ENCODE results near the gene IFT80. TPM values are rescaled to one million over a fixed set of nuclear protein-coding genes. Genes with fewer than 3 reads are reported as not detected.

Gene IFT80
- total RNA-seq (ENCODE audit: low replicate concordance): 69.0 and 90.0 TPM in 2 replicates

DNA sequence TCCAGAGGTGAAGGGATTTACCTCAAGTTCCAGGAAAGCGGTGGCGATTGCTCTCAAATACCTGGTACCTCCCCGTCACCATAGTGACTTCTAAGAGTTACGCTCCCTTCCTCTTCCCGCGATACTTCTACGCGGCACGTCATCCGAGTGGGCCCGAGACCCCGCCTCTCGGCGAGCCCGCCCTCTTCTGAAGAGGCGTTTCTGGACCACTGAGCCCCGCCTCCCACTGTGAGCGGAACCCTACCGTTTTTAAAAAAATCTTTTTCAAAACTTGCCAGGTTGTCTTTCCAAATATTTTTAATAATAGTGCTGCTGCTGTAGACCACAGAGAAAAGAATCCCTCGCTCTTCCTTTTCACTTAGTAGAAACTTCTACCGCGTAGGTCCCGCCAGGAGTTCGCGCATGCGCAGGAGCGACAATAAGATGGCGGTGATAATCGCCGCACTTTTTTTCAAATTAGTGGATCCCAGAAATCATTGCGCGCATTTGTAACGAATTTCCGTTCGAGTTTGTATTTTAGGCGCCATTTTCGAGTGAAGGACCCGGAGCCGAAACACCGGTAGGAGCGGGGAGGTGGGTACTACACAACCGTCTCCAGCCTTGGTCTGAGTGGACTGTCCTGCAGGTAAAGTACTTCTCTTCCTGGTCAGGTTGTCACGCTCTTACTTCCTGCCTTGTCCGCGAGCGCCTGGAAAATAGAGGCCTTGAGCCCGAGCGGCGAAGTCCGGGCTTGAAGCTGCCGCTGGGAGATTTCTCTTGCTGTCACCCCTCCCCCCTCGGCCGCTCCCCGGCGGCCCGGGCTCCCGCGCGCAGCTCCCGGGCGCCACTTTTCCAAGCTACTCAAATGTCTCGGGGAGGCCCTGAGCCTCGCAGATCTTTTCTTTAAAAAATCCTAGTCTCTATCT lies at the start of gene IFT80, which contains the start of gene SMC4:
TSS of gene IFT80 (minus strand) at position 101 of the 905 bp plus-strand sequence. CDS start 14,625 bp downstream, outside the sequence.
TSS of gene SMC4 (plus strand) at position 526 of the 905 bp plus-strand sequence. CDS start 1,177 bp downstream, outside the sequence.
- H3K4me3 ChIP-seq: peak within 1 kb of the TSS; percentile 95
- Mint-ChIP-seq H3K4me3 (peak within 1 kb of the TSS; percentile 96), H3K27ac (peak within 1 kb of the TSS; percentile 98), H3K27me3 (ENCODE audit: insufficient read depth, low read depth) (peaks cover 6% of the 10 kb centered on the region), H3K4me1 (peaks cover 48% of the 10 kb centered on the region), H3K36me3 (peaks cover 13% of the 10 kb centered on the region), H3K9me3 (no peaks in the 10 kb centered on the region)
- peak within 1 kb of the TSS; percentile 89 for H3K9ac ChIP-seq
- H3K9me3 ChIP-seq (ENCODE audit: low read depth): no peaks in the 10 kb centered on the region
- H2AFZ ChIP-seq (replicated peaks): peak within 1 kb of the TSS; percentile 95
- H3F3A ChIP-seq (ENCODE audit: low read depth): peaks cover 9% of the 10 kb centered on the region
- H3K4me2 ChIP-seq: peak within 1 kb of the TSS; percentile 95
- peaks cover 96% of the 10 kb centered on the region for H3K79me2 ChIP-seq (ENCODE audit: low read depth)
- no peaks in the 10 kb centered on the region for H3K27me3 ChIP-seq
- DNase-seq (ENCODE audit: low spot score): peak; percentile 97
- peaks cover 55% of the 10 kb centered on the region for H4K20me1 ChIP-seq (ENCODE audit: low read depth)
- peaks cover 46% of the 10 kb centered on the region for H3K4me1 ChIP-seq
- H3K27ac ChIP-seq: peak within 1 kb of the TSS; percentile 97
- peaks cover 2% of the 10 kb centered on the region for H3K36me3 ChIP-seq
- no peak for TF ChIP-seq EZH2phosphoT487 (IDR thresholded peaks at IDR 0.05)
- TF ChIP-seq CTCF (IDR thresholded peaks at IDR 0.05): no peak
- TF ChIP-seq EZH2 (IDR thresholded peaks at IDR 0.05): no peak

DNA sequence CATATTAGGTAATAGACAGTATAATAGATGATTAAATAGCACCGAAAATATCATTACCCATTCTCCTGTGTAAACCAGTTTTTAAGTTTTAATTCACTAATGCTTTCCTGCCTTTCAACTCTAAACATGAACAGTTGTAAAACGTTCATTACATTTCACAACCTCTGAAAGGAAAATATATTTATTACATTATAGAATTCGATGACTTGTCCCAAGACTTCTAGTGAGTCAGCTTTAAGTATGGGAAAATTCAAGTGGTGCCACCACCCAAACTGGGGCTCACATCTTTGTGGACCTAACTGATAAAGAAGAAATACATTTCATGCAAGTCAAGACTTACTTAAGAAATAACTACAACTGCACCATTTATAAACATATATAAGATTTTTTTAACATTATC lies 48.5 kb upstream of the IFT80 start:
- H3K9ac ChIP-seq: peak overlapping the region; percentile 58
- H3K27me3 ChIP-seq: no peaks in the 10 kb centered on the region
- Mint-ChIP-seq H3K36me3 (peaks cover 40% of the 10 kb centered on the region), H3K4me3 (peak overlapping the region; percentile 99), H3K9me3 (peaks cover 20% of the 10 kb centered on the region), H3K27ac (no peak overlapping the region), H3K4me1 (peaks cover 24% of the 10 kb centered on the region), H3K27me3 (ENCODE audit: insufficient read depth, low read depth) (peaks cover 8% of the 10 kb centered on the region)
- H4K20me1 ChIP-seq (ENCODE audit: low read depth): peaks cover 10% of the 10 kb centered on the region
- DNase-seq (ENCODE audit: low spot score): no peak
- TF ChIP-seq CTCF (IDR thresholded peaks at IDR 0.05) (no peak), EZH2 (IDR thresholded peaks at IDR 0.05) (no peak), EZH2phosphoT487 (IDR thresholded peaks at IDR 0.05) (no peak)
- H3K4me2 ChIP-seq: peak overlapping the region; percentile 89
- H3F3A ChIP-seq (ENCODE audit: low read depth): peaks cover 23% of the 10 kb centered on the region
- no peaks in the 10 kb centered on the region for H3K9me3 ChIP-seq (ENCODE audit: low read depth)
- no peak overlapping the region for H2AFZ ChIP-seq (replicated peaks)
- peaks cover 76% of the 10 kb centered on the region for H3K79me2 ChIP-seq (ENCODE audit: low read depth)
- H3K27ac ChIP-seq: no peak overlapping the region
- peaks cover 22% of the 10 kb centered on the region for H3K4me1 ChIP-seq
- peaks cover 36% of the 10 kb centered on the region for H3K36me3 ChIP-seq
- H3K4me3 ChIP-seq: peak overlapping the region; percentile 77

DNA sequence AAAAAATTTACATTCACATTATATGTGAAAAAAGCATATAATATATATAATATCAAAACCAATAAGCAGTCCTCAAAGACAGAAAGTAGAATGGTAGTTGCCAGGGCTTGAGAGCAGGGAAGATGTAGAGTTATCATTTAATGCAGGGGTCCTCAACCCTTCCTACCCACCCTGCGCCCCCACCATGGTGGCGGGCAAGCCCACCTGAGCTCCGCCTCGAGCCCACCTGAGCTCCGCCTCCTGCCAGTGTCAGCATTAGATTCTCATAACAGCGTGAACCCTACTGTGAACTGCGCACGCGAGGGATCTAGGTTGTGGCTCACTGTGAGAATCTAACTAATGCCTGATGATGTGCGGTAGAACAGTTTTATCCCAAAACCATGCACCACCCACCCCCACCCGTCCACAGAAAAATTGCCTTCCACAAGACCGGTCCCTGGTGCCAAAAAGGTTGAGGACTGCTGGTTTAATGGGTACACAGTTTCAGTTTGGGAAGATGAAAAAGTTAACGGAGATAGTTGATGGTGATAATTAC lies 47.6 kb upstream of the IFT80 start:
- H3K27ac Mint-ChIP-seq: no peak overlapping the region
- H3K9me3 Mint-ChIP-seq: peaks cover 23% of the 10 kb centered on the region
- peaks cover 8% of the 10 kb centered on the region for H3K27me3 Mint-ChIP-seq (ENCODE audit: insufficient read depth, low read depth)
- H3K36me3 Mint-ChIP-seq: peaks cover 47% of the 10 kb centered on the region
- DNase-seq (ENCODE audit: low spot score): no peak
- Histone ChIP-seq H3K79me2 (ENCODE audit: low read depth) (peaks cover 86% of the 10 kb centered on the region), H3F3A (ENCODE audit: low read depth) (peaks cover 29% of the 10 kb centered on the region), H3K9ac (no peak overlapping the region), H3K4me2 (peak overlapping the region; percentile 89), H3K36me3 (peaks cover 36% of the 10 kb centered on the region), H2AFZ (replicated peaks) (no peak overlapping the region), H3K4me3 (peak overlapping the region; percentile 77), H3K27me3 (no peaks in the 10 kb centered on the region), H4K20me1 (ENCODE audit: low read depth) (peaks cover 18% of the 10 kb centered on the region), H3K4me1 (peaks cover 22% of the 10 kb centered on the region), H3K9me3 (ENCODE audit: low read depth) (no peaks in the 10 kb centered on the region), H3K27ac (no peak overlapping the region)
- H3K4me3 Mint-ChIP-seq: peak overlapping the region; percentile 65
- TF ChIP-seq EZH2phosphoT487 (IDR thresholded peaks at IDR 0.05) (no peak), CTCF (IDR thresholded peaks at IDR 0.05) (no peak), EZH2 (IDR thresholded peaks at IDR 0.05) (no peak)
- peaks cover 24% of the 10 kb centered on the region for H3K4me1 Mint-ChIP-seq

Measured in neural progenitor cell (in vitro differentiated cells).